Embryonic facial prominence (tissue), 1 donor: Measurements from ENCODE around the gene SLC15A2.

Source experiments
- DNase-seq: peaks from one replicate; pipeline ENCODE4 v3.0.0-alpha.2; 2016; ENCODE audit errors: extremely low spot score

Gene SLC15A2

DNA sequence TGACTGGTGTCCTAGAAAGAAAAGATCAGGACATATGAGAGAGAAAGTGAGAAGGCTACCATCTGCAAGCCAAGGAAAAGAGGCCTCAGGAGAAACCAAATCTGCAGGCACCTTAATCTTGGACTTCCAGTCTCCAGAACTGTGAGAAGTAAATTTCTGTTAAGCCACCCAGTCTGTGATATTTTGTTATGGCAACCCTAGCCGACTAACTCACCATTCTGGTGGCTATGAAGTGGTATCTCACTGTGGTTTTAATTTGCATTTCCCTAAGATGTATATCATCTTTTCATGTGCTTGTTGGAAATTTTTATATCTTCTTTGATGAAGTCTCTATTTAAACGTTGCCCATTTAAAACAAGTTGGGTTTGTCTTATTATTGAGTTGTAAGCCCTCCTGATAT, 87.3 kb downstream of the SLC15A2 start:
- no peak for DNase-seq

DNA sequence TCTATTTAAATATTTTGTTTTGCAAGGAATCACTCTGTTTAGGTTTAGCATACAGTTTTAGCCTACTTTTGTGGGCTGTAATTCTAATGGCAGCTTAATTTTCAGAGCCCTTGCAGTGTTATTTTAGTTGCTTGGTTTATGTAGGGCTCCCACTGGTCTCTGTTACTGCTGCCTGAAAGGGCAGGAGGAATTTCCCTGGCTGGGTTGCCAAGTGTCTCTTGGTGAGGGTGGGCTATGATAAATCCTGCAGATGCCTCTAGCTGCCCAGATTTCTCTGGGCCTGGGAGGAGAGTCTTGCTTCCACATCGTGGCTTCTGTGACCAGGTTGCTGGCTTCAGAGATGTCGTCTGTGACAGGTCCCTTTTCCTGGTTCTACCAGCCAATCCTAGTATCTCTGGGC, 91.6 kb downstream of the SLC15A2 start:
- DNase-seq, result no peak

DNA sequence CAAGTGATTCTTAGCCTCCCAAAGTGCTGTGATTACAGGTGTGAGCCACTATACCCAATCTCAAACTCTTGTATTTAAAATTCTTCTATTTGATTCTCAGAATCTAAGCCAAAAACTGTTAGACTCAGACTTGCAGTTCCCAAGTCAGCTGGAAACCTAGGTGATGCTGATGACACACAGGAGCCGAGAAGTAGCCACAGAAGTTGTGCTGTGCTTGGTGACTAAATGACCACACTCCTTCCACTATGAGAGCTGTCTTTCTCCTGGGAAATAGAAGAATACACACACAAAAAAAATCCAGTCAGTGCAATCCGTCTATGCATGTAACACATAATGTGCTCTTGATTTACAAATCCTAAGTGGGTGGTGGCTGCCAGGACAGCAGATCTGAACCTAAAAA, 93.9 kb downstream of the SLC15A2 start:
- no peak for DNase-seq

GRCh38 chr3:121989943-121990342, 95.7 kb downstream of the SLC15A2 start:
- DNase-seq, result no peak

GRCh38 chr3:121992601-121993560, 98.7 kb downstream of the SLC15A2 start:
- DNase-seq, result no peak
